ENCODE results near the gene HDHD5. TPM values are rescaled to one million over a fixed set of nuclear protein-coding genes. Genes with fewer than 3 reads are reported as not detected.

Gene HDHD5
- 51.1 and 60.6 TPM in 2 replicates for total RNA-seq (2014; rRNA removed; shearing (Covaris generic))

GRCh38 chr22:17158568-17159503, at the start of gene HDHD5:
Gene HDHD5, minus strand, starts transcription at chr22:17159277. Its CDS starts 26 bp downstream, at chr22:17159251.
- DNase-seq (ENCODE audit: low read depth) = peak; percentile 93

GRCh38 chr22:17205432-17205831, 46.4 kb upstream of the HDHD5 start:
- no peak for DNase-seq (ENCODE audit: low read depth)

- DNase-seq (ENCODE audit: low read depth) = no peak
Observed at GRCh38 chr22:17201285-17201945, 42.3 kb upstream of the HDHD5 start.

GRCh38 chr22:17199003-17199731, 40.1 kb upstream of the HDHD5 start:
- DNase-seq (ENCODE audit: low read depth) = peak; percentile 18

- no peak for DNase-seq (ENCODE audit: low read depth)
Observed at GRCh38 chr22:17198170-17199002, 39.3 kb upstream of the HDHD5 start.

GRCh38 chr22:17194213-17194612, 35.1 kb upstream of the HDHD5 start:
- DNase-seq (ENCODE audit: low read depth) = no peak

GRCh38 chr22:17192186-17192585, 33.1 kb upstream of the HDHD5 start:
- DNase-seq (ENCODE audit: low read depth) = no peak

GRCh38 chr22:17191163-17191784, 32.2 kb upstream of the HDHD5 start:
- DNase-seq (ENCODE audit: low read depth) = peak; percentile 84

- DNase-seq (ENCODE audit: low read depth) = no peak
Observed at GRCh38 chr22:17190702-17191101, 31.6 kb upstream of the HDHD5 start.

- DNase-seq (ENCODE audit: low read depth) = no peak
Observed at GRCh38 chr22:17176715-17177114, 17.6 kb upstream of the HDHD5 start.

- DNase-seq (ENCODE audit: low read depth) = no peak
Observed at GRCh38 chr22:17172029-17172833, 13.2 kb upstream of the HDHD5 start.

GRCh38 chr22:17171153-17172028, 12.3 kb upstream of the HDHD5 start:
- peak; percentile 90 for DNase-seq (ENCODE audit: low read depth)

GRCh38 chr22:17167486-17167885, 8.4 kb upstream of the HDHD5 start:
- DNase-seq (ENCODE audit: low read depth) = no peak

- no peak for DNase-seq (ENCODE audit: low read depth)
Observed at GRCh38 chr22:17164392-17165024, 5.4 kb upstream of the HDHD5 start.

- DNase-seq (ENCODE audit: low read depth) = no peak
Observed at GRCh38 chr22:17162731-17163130, 3.7 kb upstream of the HDHD5 start.

- DNase-seq (ENCODE audit: low read depth) = peak; percentile 9
Observed at GRCh38 chr22:17161991-17162390, 2.9 kb upstream of the HDHD5 start.

GRCh38 chr22:17159504-17159951, 451 bp upstream of the HDHD5 start:
- peak; percentile 64 for DNase-seq (ENCODE audit: low read depth)

GRCh38 chr22:17158176-17158567, 905 bp downstream of the HDHD5 start:
- no peak for DNase-seq (ENCODE audit: low read depth)

All from Daoy (cell line).